ENCODE measurements around the gene B3GALT6.

B3GALT6 gene

DNA sequence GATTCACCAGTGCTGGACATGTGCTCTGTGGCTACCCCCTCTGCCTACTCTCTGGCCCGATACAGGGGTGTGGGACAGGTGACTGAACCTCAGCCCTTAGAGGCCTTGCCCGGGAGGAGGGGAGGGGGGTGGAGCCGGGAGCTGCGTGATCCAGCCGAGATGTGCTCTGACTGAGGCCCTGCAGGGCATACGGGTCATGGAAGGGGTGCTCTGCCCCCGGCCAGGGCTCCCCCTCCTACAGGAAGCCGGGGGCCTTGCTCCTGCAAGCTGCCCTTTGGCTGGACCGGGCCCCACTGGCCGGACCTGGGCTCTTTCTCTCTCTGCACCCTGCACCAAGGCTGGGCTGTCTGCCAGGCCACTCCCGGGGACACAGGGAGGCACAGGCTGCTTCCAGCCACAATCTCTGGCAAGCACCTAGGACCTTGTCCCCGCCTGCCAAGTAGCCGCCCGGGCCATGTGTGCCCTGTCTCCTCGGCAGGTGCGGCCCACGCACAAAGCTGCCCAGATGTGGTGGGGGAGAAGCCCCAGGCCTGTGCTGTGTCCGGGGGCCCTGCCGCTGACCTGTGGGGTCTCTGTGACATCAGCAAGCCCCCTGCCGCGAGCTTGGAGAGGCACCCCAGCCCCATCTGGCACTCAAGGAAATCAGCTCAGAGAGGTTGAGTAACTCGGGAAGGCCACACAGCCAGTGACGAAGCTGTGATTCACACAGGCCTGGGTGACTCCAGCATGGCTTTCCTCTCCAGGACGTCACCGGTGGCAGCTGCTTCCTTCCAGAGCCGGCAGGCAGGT lies 49.7 kb downstream of the B3GALT6 start:
- no peak for DNase-seq (ENCODE audit: extremely low read depth, low read depth)

GRCh38 chr1:1282998-1283397 lies 51.0 kb downstream of the B3GALT6 start:
- no peak overlapping the region for H3K4me3 ChIP-seq (replicated peaks; ENCODE audit: low read depth, low read length)
- DNase-seq (ENCODE audit: extremely low read depth, low read depth): no peak
- TF ChIP-seq, protein P1, sequence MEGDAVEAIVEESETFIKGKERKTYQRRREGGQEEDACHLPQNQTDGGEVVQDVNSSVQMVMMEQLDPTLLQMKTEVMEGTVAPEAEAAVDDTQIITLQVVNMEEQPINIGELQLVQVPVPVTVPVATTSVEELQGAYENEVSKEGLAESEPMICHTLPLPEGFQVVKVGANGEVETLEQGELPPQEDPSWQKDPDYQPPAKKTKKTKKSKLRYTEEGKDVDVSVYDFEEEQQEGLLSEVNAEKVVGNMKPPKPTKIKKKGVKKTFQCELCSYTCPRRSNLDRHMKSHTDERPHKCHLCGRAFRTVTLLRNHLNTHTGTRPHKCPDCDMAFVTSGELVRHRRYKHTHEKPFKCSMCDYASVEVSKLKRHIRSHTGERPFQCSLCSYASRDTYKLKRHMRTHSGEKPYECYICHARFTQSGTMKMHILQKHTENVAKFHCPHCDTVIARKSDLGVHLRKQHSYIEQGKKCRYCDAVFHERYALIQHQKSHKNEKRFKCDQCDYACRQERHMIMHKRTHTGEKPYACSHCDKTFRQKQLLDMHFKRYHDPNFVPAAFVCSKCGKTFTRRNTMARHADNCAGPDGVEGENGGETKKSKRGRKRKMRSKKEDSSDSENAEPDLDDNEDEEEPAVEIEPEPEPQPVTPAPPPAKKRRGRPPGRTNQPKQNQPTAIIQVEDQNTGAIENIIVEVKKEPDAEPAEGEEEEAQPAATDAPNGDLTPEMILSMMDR (IDR thresholded peaks at IDR 0.05; ENCODE audit: low read depth, low read length, missing control alignments): no peak

More for the DNA sequence above, 49.7 kb downstream of the B3GALT6 start:
- H3K4me3 ChIP-seq (replicated peaks; ENCODE audit: low read depth, low read length): no peak overlapping the region
- TF ChIP-seq, protein P1 (IDR thresholded peaks at IDR 0.05; ENCODE audit: low read depth, low read length, missing control alignments): no peak

- DNase-seq (ENCODE audit: extremely low read depth, low read depth): no peak
- TF ChIP-seq, protein P1 (IDR thresholded peaks at IDR 0.05; ENCODE audit: low read depth, low read length, missing control alignments): no peak
- H3K4me3 ChIP-seq (replicated peaks; ENCODE audit: low read depth, low read length): no peak overlapping the region
Observed at GRCh38 chr1:1283821-1284220, 51.8 kb downstream of the B3GALT6 start.

Measured in HFF-Myc (cell line).